Colonic mucosa (tissue), 4 donors: Measurements from ENCODE around the gene THEM5. TPM values are rescaled to one million over a fixed set of nuclear protein-coding genes. Genes with fewer than 3 reads are reported as not detected.

Experiments used
- DNase-seq: peaks from one replicate; pipeline ENCODE4 v3.0.0-alpha.2; 2020
- H3K27ac ChIP-seq: fragments of 200-600 bp; one replicate; pipeline ENCODE4 v1.8.0; 2021
- H3K27me3 ChIP-seq: fragments of 200-600 bp; one replicate; pipeline ENCODE4 v1.8.0; 2021
- H3K36me3 ChIP-seq: fragments of 200-600 bp; one replicate; pipeline ENCODE4 v1.8.0; 2021
- H3K4me1 ChIP-seq: fragments of 200-600 bp; one replicate; pipeline ENCODE4 v1.8.0; 2021; ENCODE audit warnings: mild to moderate bottlenecking
- H3K4me3 ChIP-seq: fragments of 200-600 bp; one replicate; pipeline ENCODE4 v1.8.0; 2021
- H3K9ac ChIP-seq, 2 donors: one replicate each; pipeline ENCODE4 v1.7.0; 2013; ENCODE audit warnings: control low read depth in 2 of 2, low read depth in 2 of 2, low read length in 2 of 2
- H3K9me3 ChIP-seq: fragments of 200-600 bp; one replicate; pipeline ENCODE4 v1.8.0; 2021
- intact Hi-C: fragments of 100-400 bp; cut with DNase I; formaldehyde crosslinking; loops from one replicate; pipeline ENCODE4 v1.14.1; 2022
- total RNA-seq, 2 donors: library from RNA; stranded (reverse); fragmentation: NEBNext Ultra II Directional in 1 of 2; extraction: Animal tissue kit (Norgen Biotek cat#: 25700) in 1 of 2; gene quantifications; one replicate each; pipeline ENCODE4 v1.2.1, GENCODE V29; 2021
- TF ChIP-seq, protein P1 (sequence below): fragments of 200-600 bp; IDR thresholded peaks from one replicate; pipeline ENCODE4 v1.8.0; 2022; ENCODE audit warnings: antibody characterized with exemption, mild to moderate bottlenecking
- donor health status: healthy.
- donor health status: DM: no; HTN: no; CAD: no.
- donor health status: DM: no; HTN: no; CAD: no.

THEM5 gene
- total RNA-seq, 2 donors from 2014 or later = not detected

- no peak overlapping the region for H3K27ac ChIP-seq
- H3K9me3 ChIP-seq = no peaks in the 10 kb centered on the region
- no peak overlapping the region for H3K9ac ChIP-seq
- no peaks in the 10 kb centered on the region for H3K4me1 ChIP-seq
- TF ChIP-seq, protein P1, sequence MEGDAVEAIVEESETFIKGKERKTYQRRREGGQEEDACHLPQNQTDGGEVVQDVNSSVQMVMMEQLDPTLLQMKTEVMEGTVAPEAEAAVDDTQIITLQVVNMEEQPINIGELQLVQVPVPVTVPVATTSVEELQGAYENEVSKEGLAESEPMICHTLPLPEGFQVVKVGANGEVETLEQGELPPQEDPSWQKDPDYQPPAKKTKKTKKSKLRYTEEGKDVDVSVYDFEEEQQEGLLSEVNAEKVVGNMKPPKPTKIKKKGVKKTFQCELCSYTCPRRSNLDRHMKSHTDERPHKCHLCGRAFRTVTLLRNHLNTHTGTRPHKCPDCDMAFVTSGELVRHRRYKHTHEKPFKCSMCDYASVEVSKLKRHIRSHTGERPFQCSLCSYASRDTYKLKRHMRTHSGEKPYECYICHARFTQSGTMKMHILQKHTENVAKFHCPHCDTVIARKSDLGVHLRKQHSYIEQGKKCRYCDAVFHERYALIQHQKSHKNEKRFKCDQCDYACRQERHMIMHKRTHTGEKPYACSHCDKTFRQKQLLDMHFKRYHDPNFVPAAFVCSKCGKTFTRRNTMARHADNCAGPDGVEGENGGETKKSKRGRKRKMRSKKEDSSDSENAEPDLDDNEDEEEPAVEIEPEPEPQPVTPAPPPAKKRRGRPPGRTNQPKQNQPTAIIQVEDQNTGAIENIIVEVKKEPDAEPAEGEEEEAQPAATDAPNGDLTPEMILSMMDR = no peak
- H3K27me3 ChIP-seq = no peaks in the 10 kb centered on the region
- H3K4me3 ChIP-seq = no peak overlapping the region
- intact Hi-C loops = no loop called here
- H3K36me3 ChIP-seq = no peaks in the 10 kb centered on the region
- no peak for DNase-seq
These were observed 34.2 kb downstream of the THEM5 start for GRCh38 chr1:151819227-151819835.

DNA sequence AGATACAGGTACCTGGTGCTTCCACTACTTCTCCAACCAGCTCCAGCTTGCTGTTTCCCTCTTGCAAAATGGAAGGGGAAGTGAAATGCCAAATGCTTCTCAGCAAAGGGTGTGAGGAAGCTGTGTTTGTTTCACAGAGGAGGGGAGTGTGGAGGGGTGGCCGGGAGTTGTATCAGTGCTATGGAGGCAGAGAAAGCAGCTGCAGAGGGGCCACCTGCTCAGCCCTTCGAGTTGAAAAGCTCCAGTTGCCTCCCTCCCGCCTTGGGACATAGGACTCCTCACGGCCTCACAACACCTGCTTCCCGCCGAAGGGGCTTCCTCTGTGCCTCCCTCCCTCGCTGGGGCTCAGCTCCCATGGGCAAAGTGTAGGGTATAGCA is 36.2 kb downstream of the THEM5 start:
- H3K36me3 ChIP-seq = no peaks in the 10 kb centered on the region
- H3K9ac ChIP-seq = no peak overlapping the region
- TF ChIP-seq, protein P1 = no peak
- H3K27me3 ChIP-seq = no peaks in the 10 kb centered on the region
- H3K27ac ChIP-seq = no peak overlapping the region
- no peaks in the 10 kb centered on the region for H3K9me3 ChIP-seq
- no peak for DNase-seq
- intact Hi-C loops = no loop called here
- no peak overlapping the region for H3K4me3 ChIP-seq
- H3K4me1 ChIP-seq = no peaks in the 10 kb centered on the region

- H3K4me1 ChIP-seq = no peaks in the 10 kb centered on the region
- no peak overlapping the region for H3K9ac ChIP-seq
- H3K36me3 ChIP-seq = no peaks in the 10 kb centered on the region
- no peak for DNase-seq
- H3K4me3 ChIP-seq = no peak overlapping the region
- H3K27ac ChIP-seq = no peak overlapping the region
- intact Hi-C loops = no loop called here
- H3K9me3 ChIP-seq = no peaks in the 10 kb centered on the region
- no peaks in the 10 kb centered on the region for H3K27me3 ChIP-seq
- TF ChIP-seq, protein P1 = no peak
These were observed 36.8 kb downstream of the THEM5 start for GRCh38 chr1:151816548-151817352.

DNA sequence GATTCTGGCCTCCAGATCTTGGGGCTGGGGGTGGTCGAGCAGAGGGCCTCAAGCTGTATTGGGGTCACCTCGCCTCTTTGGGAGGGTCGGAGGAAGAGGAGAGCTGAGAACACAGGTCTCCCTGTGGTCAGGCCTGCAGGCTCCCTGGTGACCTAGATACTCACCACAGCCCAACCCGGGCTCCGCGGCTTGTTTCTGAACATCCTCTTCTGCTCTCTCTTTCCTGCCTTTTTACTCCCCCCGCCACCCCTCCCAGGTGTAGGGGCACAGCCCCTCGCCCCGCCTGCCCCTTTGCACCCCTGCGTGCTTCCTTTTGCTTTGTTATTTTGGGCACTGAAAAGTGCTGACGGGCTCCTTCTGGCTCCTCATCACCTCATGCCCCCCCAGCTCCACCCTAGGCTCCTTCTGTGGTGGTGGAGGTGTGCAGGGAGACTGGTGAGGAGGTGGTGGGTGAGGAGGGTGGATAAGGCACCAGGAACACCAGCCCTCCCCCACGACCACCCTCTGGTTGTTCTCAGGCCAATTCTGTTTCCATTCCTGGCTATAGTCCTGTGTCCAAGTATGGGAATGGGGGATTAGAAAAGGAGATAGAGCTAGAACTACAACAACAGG is 37.7 kb downstream of the THEM5 start:
- TF ChIP-seq, protein P1 = no peak
- Histone ChIP-seq H3K27me3 (no peaks in the 10 kb centered on the region), H3K4me1 (no peaks in the 10 kb centered on the region), H3K9me3 (no peaks in the 10 kb centered on the region), H3K36me3 (no peaks in the 10 kb centered on the region), H3K27ac (no peak overlapping the region), H3K4me3 (no peak overlapping the region), H3K9ac (no peak overlapping the region)
- DNase-seq = no peak
- intact Hi-C loops = no loop called here

DNA sequence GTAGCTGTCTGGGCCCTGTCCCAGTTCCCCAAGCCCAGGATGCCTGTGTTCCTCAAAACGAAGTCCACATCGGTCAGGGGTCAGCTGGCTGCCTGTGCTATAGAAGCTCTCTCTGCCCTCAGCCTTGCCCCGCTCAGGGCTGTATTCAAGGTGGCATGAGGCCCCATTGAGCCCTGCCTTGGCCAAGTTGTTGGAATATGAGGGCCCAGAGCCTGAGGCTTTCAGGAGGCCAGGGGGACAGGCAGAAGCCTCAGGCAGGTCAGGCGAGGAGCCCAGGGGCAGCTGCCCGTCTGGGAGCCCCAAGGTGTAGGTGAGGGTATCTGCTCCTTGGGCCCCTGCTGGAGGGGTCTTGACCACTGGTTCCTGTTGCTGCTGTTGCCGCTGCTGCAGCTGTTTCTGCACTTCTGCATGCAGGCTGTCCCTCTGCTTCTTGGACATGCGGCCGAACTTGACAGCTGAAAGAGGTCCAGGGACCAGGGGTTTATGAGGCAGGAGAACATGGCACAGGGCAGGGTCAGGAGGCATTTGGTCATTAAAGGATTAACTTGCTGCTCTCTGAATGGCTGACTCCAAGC is 38.5 kb downstream of the THEM5 start:
- TF ChIP-seq, protein P1 = no peak
- DNase-seq = no peak
- H3K4me3 ChIP-seq = no peak overlapping the region
- no peak overlapping the region for H3K27ac ChIP-seq
- H3K9ac ChIP-seq = no peak overlapping the region
- intact Hi-C loops = no loop called here
- H3K9me3 ChIP-seq = no peaks in the 10 kb centered on the region
- no peaks in the 10 kb centered on the region for H3K27me3 ChIP-seq
- no peaks in the 10 kb centered on the region for H3K4me1 ChIP-seq
- no peaks in the 10 kb centered on the region for H3K36me3 ChIP-seq
